GM19455 (cell line): Measurements from ENCODE around the gene HTR1E.
"Not testable (repeated sequence)": the region's sequence is repeated elsewhere in the genome, so short reads cannot be mapped to it uniquely, and the experiment has no call there.

ENCODE experiments used
- ATAC-seq: cut with Tn5 transposase; IDR thresholded peaks from one replicate; pipeline ENCODE4 v1.9.1; 2021; ENCODE audit not compliant: unreplicated experiment

Gene HTR1E

GRCh38 chr6:86937219-86938079, at the start of gene HTR1E:
HTR1E (plus strand) TSS chr6:86937528; CDS start chr6:87015335, 77,807 bp downstream.
- ATAC-seq: no peak

GRCh38 chr6:86888301-86888700, 49.0 kb upstream of the HTR1E start:
- ATAC-seq: no peak

- ATAC-seq: not testable (repeated sequence)
Measured at GRCh38 chr6:86897265-86897664, 40.1 kb upstream of the HTR1E start.

GRCh38 chr6:86913795-86914194, 23.5 kb upstream of the HTR1E start:
- no peak for ATAC-seq

GRCh38 chr6:86916393-86916792, 20.9 kb upstream of the HTR1E start:
- no peak for ATAC-seq

GRCh38 chr6:86927138-86927537, 10.2 kb upstream of the HTR1E start:
- not testable (repeated sequence) for ATAC-seq

GRCh38 chr6:86927859-86928258, 9.5 kb upstream of the HTR1E start:
- ATAC-seq: not testable (repeated sequence)

GRCh38 chr6:86934365-86934764, 3.0 kb upstream of the HTR1E start:
- no peak for ATAC-seq

GRCh38 chr6:86936834-86937218, 502 bp upstream of the HTR1E start:
- ATAC-seq: no peak

- ATAC-seq: no peak
Measured at GRCh38 chr6:86938814-86939213, 1.5 kb downstream of the HTR1E start.

GRCh38 chr6:86941461-86941860, 4.1 kb downstream of the HTR1E start:
- ATAC-seq: no peak

- ATAC-seq: no peak
Measured at GRCh38 chr6:86942769-86943516, 5.6 kb downstream of the HTR1E start.

- no peak for ATAC-seq
Measured at GRCh38 chr6:86943819-86944407, 6.6 kb downstream of the HTR1E start.

GRCh38 chr6:86949771-86950170, 12.4 kb downstream of the HTR1E start:
- ATAC-seq: no peak

- no peak for ATAC-seq
Measured at GRCh38 chr6:86952991-86953390, 15.7 kb downstream of the HTR1E start.

GRCh38 chr6:86959656-86960055, 22.3 kb downstream of the HTR1E start:
- ATAC-seq: no peak

GRCh38 chr6:86961455-86962200, 24.3 kb downstream of the HTR1E start:
- no peak for ATAC-seq

- ATAC-seq: no peak
Measured at GRCh38 chr6:86963352-86963751, 26.0 kb downstream of the HTR1E start.

GRCh38 chr6:86964029-86964579, 26.8 kb downstream of the HTR1E start:
- no peak for ATAC-seq

GRCh38 chr6:86966271-86966670, 28.9 kb downstream of the HTR1E start:
- no peak for ATAC-seq

- no peak for ATAC-seq
Measured at GRCh38 chr6:86969573-86969972, 32.2 kb downstream of the HTR1E start.
